SH-SY5Y (cell line): ENCODE data around the gene MYBPC1.

Source experiments
- GATA2 ChIP-seq: IDR thresholded peaks from 2 replicates; pipeline ENCODE4 v1.6.1; 2011; ENCODE audit warnings: mild to moderate bottlenecking, low read depth, low read length
- GATA3 ChIP-seq: IDR thresholded peaks from 2 replicates; pipeline ENCODE4 v1.6.1; 2011; ENCODE audit warnings: low read depth, mild to moderate bottlenecking, low read length, moderate library complexity

DNA sequence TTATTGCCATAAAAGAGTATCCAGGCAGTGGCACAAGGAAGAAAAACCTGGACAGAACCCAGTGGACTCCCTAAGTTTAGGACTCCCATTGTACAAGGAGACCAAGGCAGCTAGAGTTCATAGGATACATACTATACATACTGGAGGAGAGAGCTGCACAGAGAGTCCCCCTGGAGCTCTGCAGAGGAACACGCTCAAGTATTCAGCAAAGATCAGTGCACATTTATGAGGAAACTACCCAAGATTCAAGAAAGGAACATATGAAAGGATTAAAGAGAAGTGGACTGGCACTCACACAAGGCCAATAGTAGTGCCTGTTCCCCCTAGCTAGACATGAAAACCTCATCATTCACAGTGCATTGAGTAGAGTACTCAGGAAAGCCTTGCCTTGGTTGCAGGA, 59.7 kb downstream of the MYBPC1 start:
- TF ChIP-seq GATA2 (no peak), GATA3 (no peak)
